K562 (cell line): Measurements from ENCODE around the gene THSD8. TPM values are rescaled to one million over a fixed set of nuclear protein-coding genes. Genes with fewer than 3 reads are reported as not detected.

Experiments
- BCOR ChIP-seq: fragments of 450-650 bp; IDR thresholded peaks from 2 replicates; pipeline ENCODE4 v1.6.1; 2016
- HNRNPUL1 ChIP-seq: fragments of 200-400 bp; formaldehyde crosslinking; IDR thresholded peaks from 2 replicates; pipeline ENCODE4 v1.6.1; 2017; ENCODE audit warnings: low read length
- PHF21A ChIP-seq: fragments of 450-650 bp; IDR thresholded peaks from 2 replicates; pipeline ENCODE4 v1.6.1; 2017; ENCODE audit warnings: low read depth, borderline replicate concordance
- TCF7 ChIP-seq: sonication (generic); IDR thresholded peaks from 2 replicates; pipeline ENCODE4 v1.6.1; 2016; ENCODE audit warnings: antibody characterized with exemption, borderline replicate concordance
- TSC22D4 ChIP-seq: fragments of 450-650 bp; IDR thresholded peaks from 2 replicates; pipeline ENCODE4 v1.6.1; 2016; ENCODE audit warnings: missing genetic modification characterization, missing biosample characterization, control low read depth
- ZNF12 ChIP-seq: sonication (generic); formaldehyde crosslinking; IDR thresholded peaks from 2 replicates; pipeline ENCODE4 v1.4.0; 2020; ENCODE audit warnings: mild to moderate bottlenecking, missing genetic modification reagents
- polyA plus RNA-seq, 8 experiments: library from polyadenylated mRNA; depleted of rRNA in 4 of 8; stranded (reverse) in 5 of 8; unstranded in 3 of 8; fragments of >200 nt; fragmentation: Nextera tagmentation in 2 of 8; fragmentation: Illumina TruSeq in 1 of 8; extraction: Ambion mirVana in 2 of 8; extraction: Trizol in 1 of 8; gene quantifications; 2 replicates each; pipeline versions ENCODE4 v1.2.1 to v1.2.3, GENCODE V29; 2011 to 2014; ENCODE audit warnings: inconsistent platforms in 1 of 8, missing spikeins in 1 of 8
- total RNA-seq, 7 experiments: library from RNA; depleted of rRNA in 6 of 7; stranded (reverse); fragments of >200 nt in 6 of 7; fragmentation: Illumina TruSeq in 2 of 7; extraction: Trizol in 2 of 7; gene quantifications; 2 replicates each; pipeline versions ENCODE4 v1.2.1 to v1.2.3, GENCODE V29; 2011 to 2021; ENCODE audit warnings: low replicate concordance in 1 of 7
- TF ChIP-seq, protein P1 (sequence below): fragments of 450-650 bp; IDR thresholded peaks from 2 replicates; pipeline ENCODE4 v1.6.1; 2016; ENCODE audit warnings: mild to moderate bottlenecking, moderate library complexity
- TF ChIP-seq, protein P2 (sequence below): fragments of 450-650 bp; formaldehyde crosslinking; IDR thresholded peaks from 2 replicates; pipeline ENCODE4 v1.4.0; 2022; ENCODE audit warnings: mild to moderate bottlenecking, moderate library complexity
- TF ChIP-seq, protein P3 (sequence below): sonication (generic); formaldehyde crosslinking; IDR thresholded peaks from 2 replicates; pipeline ENCODE4 v1.8.1; 2023; ENCODE audit warnings: mild to moderate bottlenecking, missing genetic modification reagents
- TF ChIP-seq, protein P4 (sequence below): fragments of 250-450 bp; sonication (Bioruptor Pico); IDR thresholded peaks from 2 replicates; pipeline ENCODE4 v1.8.0; 2021; ENCODE audit warnings: moderate library complexity, mild to moderate bottlenecking, inconsistent platforms

Gene THSD8
- total and polyA plus RNA-seq, 9 of the 15 experiments (the other 6 are each of a cell fraction or from before 2014, with no cell fraction given): 8.4 to 42.4 (median 19.9) TPM; not detected in 2

DNA sequence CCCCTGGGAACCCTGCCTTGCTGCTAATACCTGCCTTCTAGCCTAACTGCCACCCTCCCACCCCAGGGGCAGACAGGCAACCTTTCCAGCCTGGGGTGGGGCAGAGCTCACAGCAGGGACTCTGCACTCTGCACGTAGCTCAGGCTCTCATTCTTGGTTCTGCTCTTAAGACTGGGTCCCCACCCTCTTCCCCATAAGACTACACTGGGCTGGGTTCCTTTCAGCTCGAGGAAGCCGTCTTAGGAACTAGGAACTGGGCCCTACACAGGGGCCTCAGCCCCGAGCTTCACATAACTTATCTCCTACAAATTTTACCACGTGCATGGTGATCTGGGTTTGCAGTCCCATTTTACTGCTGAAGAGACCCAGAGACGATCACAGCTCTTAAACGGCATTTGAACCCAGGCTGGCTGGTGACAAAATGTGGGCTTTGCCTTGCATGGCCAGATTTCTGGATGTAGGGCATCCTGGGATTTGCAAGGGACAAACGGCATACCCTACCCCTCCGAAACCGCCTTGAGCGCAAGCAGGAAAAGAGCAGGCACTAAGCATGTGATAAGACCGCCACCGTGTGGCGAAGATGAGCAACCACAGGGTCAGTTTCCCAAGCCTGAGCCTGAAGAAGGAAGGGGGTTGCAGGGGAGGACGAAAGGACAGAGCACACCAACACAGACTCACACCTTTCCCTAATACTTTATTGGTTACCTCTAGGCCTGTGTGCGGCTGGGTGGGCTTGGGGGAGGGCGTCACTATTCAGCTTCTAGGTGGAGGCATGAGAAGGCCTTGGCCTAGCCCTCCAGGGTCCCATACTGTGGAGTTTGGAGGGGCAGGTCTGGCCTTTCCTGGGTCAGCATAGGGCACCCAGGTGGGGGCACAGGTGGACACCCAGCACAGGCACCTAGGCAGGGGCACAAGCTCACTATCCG is 5.5 kb upstream of the THSD8 start (continued):
- TF ChIP-seq TSC22D4 (no peak), BCOR (peak; percentile 37; the same call in 1 of the 2 replicates), ZNF12 (CRISPR knock-in tag) (no peak), PHF21A (peak; percentile 93; the same call in 1 of the 2 replicates), TCF7 (no peak), HNRNPUL1 (no peak)
- TF ChIP-seq, protein P1, sequence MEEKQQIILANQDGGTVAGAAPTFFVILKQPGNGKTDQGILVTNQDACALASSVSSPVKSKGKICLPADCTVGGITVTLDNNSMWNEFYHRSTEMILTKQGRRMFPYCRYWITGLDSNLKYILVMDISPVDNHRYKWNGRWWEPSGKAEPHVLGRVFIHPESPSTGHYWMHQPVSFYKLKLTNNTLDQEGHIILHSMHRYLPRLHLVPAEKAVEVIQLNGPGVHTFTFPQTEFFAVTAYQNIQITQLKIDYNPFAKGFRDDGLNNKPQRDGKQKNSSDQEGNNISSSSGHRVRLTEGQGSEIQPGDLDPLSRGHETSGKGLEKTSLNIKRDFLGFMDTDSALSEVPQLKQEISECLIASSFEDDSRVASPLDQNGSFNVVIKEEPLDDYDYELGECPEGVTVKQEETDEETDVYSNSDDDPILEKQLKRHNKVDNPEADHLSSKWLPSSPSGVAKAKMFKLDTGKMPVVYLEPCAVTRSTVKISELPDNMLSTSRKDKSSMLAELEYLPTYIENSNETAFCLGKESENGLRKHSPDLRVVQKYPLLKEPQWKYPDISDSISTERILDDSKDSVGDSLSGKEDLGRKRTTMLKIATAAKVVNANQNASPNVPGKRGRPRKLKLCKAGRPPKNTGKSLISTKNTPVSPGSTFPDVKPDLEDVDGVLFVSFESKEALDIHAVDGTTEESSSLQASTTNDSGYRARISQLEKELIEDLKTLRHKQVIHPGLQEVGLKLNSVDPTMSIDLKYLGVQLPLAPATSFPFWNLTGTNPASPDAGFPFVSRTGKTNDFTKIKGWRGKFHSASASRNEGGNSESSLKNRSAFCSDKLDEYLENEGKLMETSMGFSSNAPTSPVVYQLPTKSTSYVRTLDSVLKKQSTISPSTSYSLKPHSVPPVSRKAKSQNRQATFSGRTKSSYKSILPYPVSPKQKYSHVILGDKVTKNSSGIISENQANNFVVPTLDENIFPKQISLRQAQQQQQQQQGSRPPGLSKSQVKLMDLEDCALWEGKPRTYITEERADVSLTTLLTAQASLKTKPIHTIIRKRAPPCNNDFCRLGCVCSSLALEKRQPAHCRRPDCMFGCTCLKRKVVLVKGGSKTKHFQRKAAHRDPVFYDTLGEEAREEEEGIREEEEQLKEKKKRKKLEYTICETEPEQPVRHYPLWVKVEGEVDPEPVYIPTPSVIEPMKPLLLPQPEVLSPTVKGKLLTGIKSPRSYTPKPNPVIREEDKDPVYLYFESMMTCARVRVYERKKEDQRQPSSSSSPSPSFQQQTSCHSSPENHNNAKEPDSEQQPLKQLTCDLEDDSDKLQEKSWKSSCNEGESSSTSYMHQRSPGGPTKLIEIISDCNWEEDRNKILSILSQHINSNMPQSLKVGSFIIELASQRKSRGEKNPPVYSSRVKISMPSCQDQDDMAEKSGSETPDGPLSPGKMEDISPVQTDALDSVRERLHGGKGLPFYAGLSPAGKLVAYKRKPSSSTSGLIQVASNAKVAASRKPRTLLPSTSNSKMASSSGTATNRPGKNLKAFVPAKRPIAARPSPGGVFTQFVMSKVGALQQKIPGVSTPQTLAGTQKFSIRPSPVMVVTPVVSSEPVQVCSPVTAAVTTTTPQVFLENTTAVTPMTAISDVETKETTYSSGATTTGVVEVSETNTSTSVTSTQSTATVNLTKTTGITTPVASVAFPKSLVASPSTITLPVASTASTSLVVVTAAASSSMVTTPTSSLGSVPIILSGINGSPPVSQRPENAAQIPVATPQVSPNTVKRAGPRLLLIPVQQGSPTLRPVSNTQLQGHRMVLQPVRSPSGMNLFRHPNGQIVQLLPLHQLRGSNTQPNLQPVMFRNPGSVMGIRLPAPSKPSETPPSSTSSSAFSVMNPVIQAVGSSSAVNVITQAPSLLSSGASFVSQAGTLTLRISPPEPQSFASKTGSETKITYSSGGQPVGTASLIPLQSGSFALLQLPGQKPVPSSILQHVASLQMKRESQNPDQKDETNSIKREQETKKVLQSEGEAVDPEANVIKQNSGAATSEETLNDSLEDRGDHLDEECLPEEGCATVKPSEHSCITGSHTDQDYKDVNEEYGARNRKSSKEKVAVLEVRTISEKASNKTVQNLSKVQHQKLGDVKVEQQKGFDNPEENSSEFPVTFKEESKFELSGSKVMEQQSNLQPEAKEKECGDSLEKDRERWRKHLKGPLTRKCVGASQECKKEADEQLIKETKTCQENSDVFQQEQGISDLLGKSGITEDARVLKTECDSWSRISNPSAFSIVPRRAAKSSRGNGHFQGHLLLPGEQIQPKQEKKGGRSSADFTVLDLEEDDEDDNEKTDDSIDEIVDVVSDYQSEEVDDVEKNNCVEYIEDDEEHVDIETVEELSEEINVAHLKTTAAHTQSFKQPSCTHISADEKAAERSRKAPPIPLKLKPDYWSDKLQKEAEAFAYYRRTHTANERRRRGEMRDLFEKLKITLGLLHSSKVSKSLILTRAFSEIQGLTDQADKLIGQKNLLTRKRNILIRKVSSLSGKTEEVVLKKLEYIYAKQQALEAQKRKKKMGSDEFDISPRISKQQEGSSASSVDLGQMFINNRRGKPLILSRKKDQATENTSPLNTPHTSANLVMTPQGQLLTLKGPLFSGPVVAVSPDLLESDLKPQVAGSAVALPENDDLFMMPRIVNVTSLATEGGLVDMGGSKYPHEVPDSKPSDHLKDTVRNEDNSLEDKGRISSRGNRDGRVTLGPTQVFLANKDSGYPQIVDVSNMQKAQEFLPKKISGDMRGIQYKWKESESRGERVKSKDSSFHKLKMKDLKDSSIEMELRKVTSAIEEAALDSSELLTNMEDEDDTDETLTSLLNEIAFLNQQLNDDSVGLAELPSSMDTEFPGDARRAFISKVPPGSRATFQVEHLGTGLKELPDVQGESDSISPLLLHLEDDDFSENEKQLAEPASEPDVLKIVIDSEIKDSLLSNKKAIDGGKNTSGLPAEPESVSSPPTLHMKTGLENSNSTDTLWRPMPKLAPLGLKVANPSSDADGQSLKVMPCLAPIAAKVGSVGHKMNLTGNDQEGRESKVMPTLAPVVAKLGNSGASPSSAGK: peak; percentile 83
- TF ChIP-seq, protein P2, sequence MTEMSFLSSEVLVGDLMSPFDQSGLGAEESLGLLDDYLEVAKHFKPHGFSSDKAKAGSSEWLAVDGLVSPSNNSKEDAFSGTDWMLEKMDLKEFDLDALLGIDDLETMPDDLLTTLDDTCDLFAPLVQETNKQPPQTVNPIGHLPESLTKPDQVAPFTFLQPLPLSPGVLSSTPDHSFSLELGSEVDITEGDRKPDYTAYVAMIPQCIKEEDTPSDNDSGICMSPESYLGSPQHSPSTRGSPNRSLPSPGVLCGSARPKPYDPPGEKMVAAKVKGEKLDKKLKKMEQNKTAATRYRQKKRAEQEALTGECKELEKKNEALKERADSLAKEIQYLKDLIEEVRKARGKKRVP (CRISPR knock-in tag): 0 out of 2 replicates have a peak, but pooled peaks have one; percentile 39
- TF ChIP-seq, protein P3, sequence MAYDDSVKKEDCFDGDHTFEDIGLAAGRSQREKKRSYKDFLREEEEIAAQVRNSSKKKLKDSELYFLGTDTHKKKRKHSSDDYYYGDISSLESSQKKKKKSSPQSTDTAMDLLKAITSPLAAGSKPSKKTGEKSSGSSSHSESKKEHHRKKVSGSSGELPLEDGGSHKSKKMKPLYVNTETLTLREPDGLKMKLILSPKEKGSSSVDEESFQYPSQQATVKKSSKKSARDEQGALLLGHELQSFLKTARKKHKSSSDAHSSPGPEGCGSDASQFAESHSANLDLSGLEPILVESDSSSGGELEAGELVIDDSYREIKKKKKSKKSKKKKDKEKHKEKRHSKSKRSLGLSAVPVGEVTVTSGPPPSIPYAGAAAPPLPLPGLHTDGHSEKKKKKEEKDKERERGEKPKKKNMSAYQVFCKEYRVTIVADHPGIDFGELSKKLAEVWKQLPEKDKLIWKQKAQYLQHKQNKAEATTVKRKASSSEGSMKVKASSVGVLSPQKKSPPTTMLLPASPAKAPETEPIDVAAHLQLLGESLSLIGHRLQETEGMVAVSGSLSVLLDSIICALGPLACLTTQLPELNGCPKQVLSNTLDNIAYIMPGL (CRISPR knock-in tag): no peak
- TF ChIP-seq, protein P4, sequence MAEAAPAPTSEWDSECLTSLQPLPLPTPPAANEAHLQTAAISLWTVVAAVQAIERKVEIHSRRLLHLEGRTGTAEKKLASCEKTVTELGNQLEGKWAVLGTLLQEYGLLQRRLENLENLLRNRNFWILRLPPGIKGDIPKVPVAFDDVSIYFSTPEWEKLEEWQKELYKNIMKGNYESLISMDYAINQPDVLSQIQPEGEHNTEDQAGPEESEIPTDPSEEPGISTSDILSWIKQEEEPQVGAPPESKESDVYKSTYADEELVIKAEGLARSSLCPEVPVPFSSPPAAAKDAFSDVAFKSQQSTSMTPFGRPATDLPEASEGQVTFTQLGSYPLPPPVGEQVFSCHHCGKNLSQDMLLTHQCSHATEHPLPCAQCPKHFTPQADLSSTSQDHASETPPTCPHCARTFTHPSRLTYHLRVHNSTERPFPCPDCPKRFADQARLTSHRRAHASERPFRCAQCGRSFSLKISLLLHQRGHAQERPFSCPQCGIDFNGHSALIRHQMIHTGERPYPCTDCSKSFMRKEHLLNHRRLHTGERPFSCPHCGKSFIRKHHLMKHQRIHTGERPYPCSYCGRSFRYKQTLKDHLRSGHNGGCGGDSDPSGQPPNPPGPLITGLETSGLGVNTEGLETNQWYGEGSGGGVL (CRISPR knock-in tag): no peak
